PC-9 (cell line): ENCODE results near the gene PSKH1.

ENCODE experiments used
- CTCF ChIP-seq: fragments of 200-600 bp; sonication (generic); conservative IDR thresholded peaks from 2 replicates; pipeline ENCODE4 v1.6.1; 2017; ENCODE audit warnings: mixed run types, antibody characterized with exemption, mild to moderate bottlenecking, moderate library complexity
- EZH2 ChIP-seq: fragments of 200-600 bp; sonication (generic); IDR thresholded peaks from 2 replicates; pipeline ENCODE4 v1.8.0; 2017; ENCODE audit warnings: antibody characterized with exemption, low read depth

GRCh38 chr16:67966549-67967182, 73.6 kb downstream of the PSKH1 start:
- TF ChIP-seq CTCF (no peak), EZH2 (no peak)
